HUDEP-2 (cell line): ENCODE results near the gene PAGE5.

Source experiments
- DNase-seq, 76 experiments: peaks; one replicate each; lab custom pipeline; 2025; ENCODE audit not compliant: unreplicated experiment in 76 of 76; lab: John Stamatoyannopoulos, UW

The PAGE5 gene

GRCh38 chrX:55220119-55220794 lies at the start of gene PAGE5:
Gene PAGE5, plus strand, starts transcription at chrX:55220346. Its CDS starts 1,037 bp downstream, at chrX:55221383.
- no peak for DNase-seq

GRCh38 chrX:55187281-55187680 lies 32.9 kb upstream of the PAGE5 start:
- no peak for DNase-seq

- DNase-seq: no peak
Observed at GRCh38 chrX:55196688-55197087, 23.5 kb upstream of the PAGE5 start.

GRCh38 chrX:55201930-55202579 lies 18.1 kb upstream of the PAGE5 start:
- no peak for DNase-seq

- DNase-seq: no peak
Observed at GRCh38 chrX:55206162-55206941, 13.8 kb upstream of the PAGE5 start.

GRCh38 chrX:55210931-55211677 lies 9.0 kb upstream of the PAGE5 start:
- no peak for DNase-seq

- no peak for DNase-seq
Observed at GRCh38 chrX:55213381-55213780, 6.8 kb upstream of the PAGE5 start.

GRCh38 chrX:55240788-55241340 lies 20.7 kb downstream of the PAGE5 start:
- no peak for DNase-seq

- DNase-seq: no peak
Observed at GRCh38 chrX:55253528-55253927, 33.4 kb downstream of the PAGE5 start.

- DNase-seq: no peak
Observed at GRCh38 chrX:55260806-55261205, 40.7 kb downstream of the PAGE5 start.

- no peak for DNase-seq
Observed at GRCh38 chrX:55264816-55265215, 44.7 kb downstream of the PAGE5 start, which contains the start of gene PAGE3. Gene PAGE3, minus strand, starts transcription at chrX:55264916. Its CDS starts 1,013 bp downstream, at chrX:55263903.
